Glomerular visceral epithelial cell (primary cell): Measurements from ENCODE around the gene AZGP1.
"Not testable (repeated sequence)": the region's sequence is repeated elsewhere in the genome, so short reads cannot be mapped to it uniquely, and the experiment has no call there.

Source experiments
- DNase-seq: peaks from one replicate; pipeline ENCODE4 v3.0.0-alpha.2; 2016; ENCODE audit errors: extremely low spot score

Gene AZGP1

GRCh38 chr7:99997545-99998137 lies 21.8 kb upstream of the AZGP1 start:
- no peak for DNase-seq

- no peak for DNase-seq
Observed at GRCh38 chr7:99996755-99997544, 21.1 kb upstream of the AZGP1 start.

- DNase-seq, result no peak
Observed at GRCh38 chr7:99994819-99995218, 19.0 kb upstream of the AZGP1 start.

- no peak for DNase-seq
Observed at GRCh38 chr7:99992330-99993038, 16.7 kb upstream of the AZGP1 start.

- not testable (repeated sequence) for DNase-seq
Observed at GRCh38 chr7:99991543-99991942, 15.7 kb upstream of the AZGP1 start.

- DNase-seq, result no peak
Observed at GRCh38 chr7:99990460-99990852, 14.6 kb upstream of the AZGP1 start.

GRCh38 chr7:99987846-99988245 lies 12.0 kb upstream of the AZGP1 start:
- DNase-seq, result no peak

GRCh38 chr7:99987306-99987705 lies 11.5 kb upstream of the AZGP1 start:
- DNase-seq, result not testable (repeated sequence)

GRCh38 chr7:99984593-99984992 lies 8.8 kb upstream of the AZGP1 start:
- DNase-seq, result no peak

- DNase-seq, result not testable (repeated sequence)
Observed at GRCh38 chr7:99981066-99981465, 5.2 kb upstream of the AZGP1 start.

- not testable (repeated sequence) for DNase-seq
Observed at GRCh38 chr7:99980448-99980872, 4.6 kb upstream of the AZGP1 start.

GRCh38 chr7:99979814-99980225 lies 4.0 kb upstream of the AZGP1 start:
- peak; percentile 21 for DNase-seq

- DNase-seq, result no peak
Observed at GRCh38 chr7:99976626-99977025, 795 bp upstream of the AZGP1 start.

- DNase-seq, result no peak
Observed at GRCh38 chr7:99974681-99975080, 1.1 kb downstream of the AZGP1 start.

- DNase-seq, result not testable (repeated sequence)
Observed at GRCh38 chr7:99973817-99974216, 2.0 kb downstream of the AZGP1 start.

GRCh38 chr7:99971242-99971641 lies 4.6 kb downstream of the AZGP1 start:
- DNase-seq, result no peak

GRCh38 chr7:99969813-99970212 lies 6.0 kb downstream of the AZGP1 start:
- not testable (repeated sequence) for DNase-seq

- DNase-seq, result no peak
Observed at GRCh38 chr7:99969298-99969697, 6.5 kb downstream of the AZGP1 start.

GRCh38 chr7:99958564-99959227 lies 17.1 kb downstream of the AZGP1 start:
- DNase-seq, result no peak

GRCh38 chr7:99955247-99955646 lies 20.6 kb downstream of the AZGP1 start:
- DNase-seq, result no peak

GRCh38 chr7:99954643-99955042 lies 21.2 kb downstream of the AZGP1 start:
- DNase-seq, result not testable (repeated sequence)

GRCh38 chr7:99953649-99954048 lies 22.2 kb downstream of the AZGP1 start:
- DNase-seq, result no peak
